Ramos (cell line): ENCODE data around the gene ADAMTS16.

Experiments used
- in situ Hi-C: fragments of 300-500 bp; cut with MboI; formaldehyde crosslinking; loops from one replicate; pipeline ENCODE4 v1.14.3; 2022; ENCODE audit warnings: low sequenced_read_pairs; ENCODE audit not compliant: unreplicated experiment

The ADAMTS16 gene

GRCh38 chr5:5182508-5183188 is 42.5 kb downstream of the ADAMTS16 start:
- in situ Hi-C loops: no loop called here

GRCh38 chr5:5183189-5183699 is 43.1 kb downstream of the ADAMTS16 start:
- in situ Hi-C loops: no loop called here

GRCh38 chr5:5183933-5184332 is 43.8 kb downstream of the ADAMTS16 start:
- in situ Hi-C loops: no loop called here

- in situ Hi-C loops: no loop called here
Observed at GRCh38 chr5:5188376-5189050, 48.4 kb downstream of the ADAMTS16 start.

GRCh38 chr5:5189051-5189430 is 48.9 kb downstream of the ADAMTS16 start:
- in situ Hi-C loops: no loop called here

- in situ Hi-C loops: no loop called here
Observed at GRCh38 chr5:5191906-5192305, 51.8 kb downstream of the ADAMTS16 start.

- in situ Hi-C loops: no loop called here
Observed at GRCh38 chr5:5192681-5193080, 52.6 kb downstream of the ADAMTS16 start.

GRCh38 chr5:5195128-5195918 is 55.2 kb downstream of the ADAMTS16 start:
- in situ Hi-C loops: no loop called here

- in situ Hi-C loops: no loop called here
Observed at GRCh38 chr5:5198135-5198534, 58.0 kb downstream of the ADAMTS16 start.

- in situ Hi-C loops: no loop called here
Observed at GRCh38 chr5:5198815-5199214, 58.7 kb downstream of the ADAMTS16 start.

- in situ Hi-C loops: no loop called here
Observed at GRCh38 chr5:5199495-5199894, 59.4 kb downstream of the ADAMTS16 start.

- in situ Hi-C loops: no loop called here
Observed at GRCh38 chr5:5200133-5200532, 60.0 kb downstream of the ADAMTS16 start.

- in situ Hi-C loops: no loop called here
Observed at GRCh38 chr5:5202321-5202720, 62.2 kb downstream of the ADAMTS16 start.

GRCh38 chr5:5203451-5203850 is 63.3 kb downstream of the ADAMTS16 start:
- in situ Hi-C loops: no loop called here

- in situ Hi-C loops: no loop called here
Observed at GRCh38 chr5:5207828-5208227, 67.7 kb downstream of the ADAMTS16 start.

- in situ Hi-C loops: no loop called here
Observed at GRCh38 chr5:5209089-5209488, 69.0 kb downstream of the ADAMTS16 start.

GRCh38 chr5:5209510-5210286 is 69.6 kb downstream of the ADAMTS16 start:
- in situ Hi-C loops: no loop called here

GRCh38 chr5:5217371-5217770 is 77.2 kb downstream of the ADAMTS16 start:
- in situ Hi-C loops: no loop called here

GRCh38 chr5:5218396-5218795 is 78.3 kb downstream of the ADAMTS16 start:
- in situ Hi-C loops: no loop called here

GRCh38 chr5:5219541-5219940 is 79.4 kb downstream of the ADAMTS16 start:
- in situ Hi-C loops: no loop called here
